Activated naive CD8-positive, alpha-beta T cell (primary cell): ENCODE results near the gene NDUFAF2.

Experiments used
- H3K27ac Mint-ChIP-seq: one replicate; pipeline ENCODE4 v1.8.0; 2021; ENCODE audit warnings: mixed read lengths
- H3K27me3 Mint-ChIP-seq: one replicate; pipeline ENCODE4 v1.8.0; 2021; ENCODE audit warnings: mixed read lengths
- H3K36me3 Mint-ChIP-seq: one replicate; pipeline ENCODE4 v1.8.0; 2021; ENCODE audit warnings: mixed read lengths
- H3K4me1 Mint-ChIP-seq: one replicate; pipeline ENCODE4 v1.8.0; 2021; ENCODE audit warnings: low read depth, mixed read lengths
- H3K4me3 Mint-ChIP-seq: one replicate; pipeline ENCODE4 v1.8.0; 2021; ENCODE audit warnings: mild to moderate bottlenecking, mixed read lengths
- H3K9me3 Mint-ChIP-seq: one replicate; pipeline ENCODE4 v1.8.0; 2021; ENCODE audit warnings: low read depth, mixed read lengths

The NDUFAF2 gene

GRCh38 chr5:60944904-60945812 lies at the start of gene NDUFAF2, which contains the start of gene ERCC8:
NDUFAF2 (plus strand) TSS chr5:60945205; CDS start chr5:60945256, 51 bp downstream.
ERCC8 (minus strand) TSS chr5:60945070; CDS start chr5:60945008, 62 bp downstream.
- H3K36me3 Mint-ChIP-seq: peaks cover 4% of the 10 kb centered on the region
- H3K4me1 Mint-ChIP-seq: peaks cover 37% of the 10 kb centered on the region
- H3K27me3 Mint-ChIP-seq: no peaks in the 10 kb centered on the region
- H3K4me3 Mint-ChIP-seq: no peak within 1 kb of the TSS
- H3K9me3 Mint-ChIP-seq: no peaks in the 10 kb centered on the region
- no peak within 1 kb of the TSS for H3K27ac Mint-ChIP-seq

GRCh38 chr5:60896991-60897390 lies 48.0 kb upstream of the NDUFAF2 start:
- H3K4me1 Mint-ChIP-seq: no peaks in the 10 kb centered on the region
- peaks cover 23% of the 10 kb centered on the region for H3K36me3 Mint-ChIP-seq
- no peak overlapping the region for H3K27ac Mint-ChIP-seq
- no peaks in the 10 kb centered on the region for H3K9me3 Mint-ChIP-seq
- H3K4me3 Mint-ChIP-seq: no peak overlapping the region
- H3K27me3 Mint-ChIP-seq: no peaks in the 10 kb centered on the region

- no peaks in the 10 kb centered on the region for H3K27me3 Mint-ChIP-seq
- no peak overlapping the region for H3K27ac Mint-ChIP-seq
- no peaks in the 10 kb centered on the region for H3K9me3 Mint-ChIP-seq
- peaks cover 15% of the 10 kb centered on the region for H3K36me3 Mint-ChIP-seq
- H3K4me3 Mint-ChIP-seq: no peak overlapping the region
- H3K4me1 Mint-ChIP-seq: no peaks in the 10 kb centered on the region
Observed at GRCh38 chr5:60903356-60903755, 41.6 kb upstream of the NDUFAF2 start.

GRCh38 chr5:60916646-60917045 lies 28.4 kb upstream of the NDUFAF2 start:
- peaks cover 39% of the 10 kb centered on the region for H3K36me3 Mint-ChIP-seq
- no peak overlapping the region for H3K4me3 Mint-ChIP-seq
- H3K27ac Mint-ChIP-seq: no peak overlapping the region
- H3K27me3 Mint-ChIP-seq: no peaks in the 10 kb centered on the region
- no peaks in the 10 kb centered on the region for H3K4me1 Mint-ChIP-seq
- no peaks in the 10 kb centered on the region for H3K9me3 Mint-ChIP-seq

GRCh38 chr5:60918466-60918865 lies 26.5 kb upstream of the NDUFAF2 start:
- H3K27me3 Mint-ChIP-seq: no peaks in the 10 kb centered on the region

GRCh38 chr5:60927450-60927849 lies 17.6 kb upstream of the NDUFAF2 start:
- H3K4me1 Mint-ChIP-seq: no peaks in the 10 kb centered on the region
- no peaks in the 10 kb centered on the region for H3K9me3 Mint-ChIP-seq
- H3K36me3 Mint-ChIP-seq: peaks cover 20% of the 10 kb centered on the region
- no peaks in the 10 kb centered on the region for H3K27me3 Mint-ChIP-seq
- H3K27ac Mint-ChIP-seq: no peak overlapping the region
- no peak overlapping the region for H3K4me3 Mint-ChIP-seq

More at GRCh38 chr5:60918466-60918865, 26.5 kb upstream of the NDUFAF2 start:
- peaks cover 41% of the 10 kb centered on the region for H3K36me3 Mint-ChIP-seq
- no peak overlapping the region for H3K4me3 Mint-ChIP-seq
- H3K9me3 Mint-ChIP-seq: no peaks in the 10 kb centered on the region
- H3K4me1 Mint-ChIP-seq: no peaks in the 10 kb centered on the region
- no peak overlapping the region for H3K27ac Mint-ChIP-seq

- no peaks in the 10 kb centered on the region for H3K27me3 Mint-ChIP-seq
- no peak overlapping the region for H3K4me3 Mint-ChIP-seq
- no peak overlapping the region for H3K27ac Mint-ChIP-seq
- H3K9me3 Mint-ChIP-seq: no peaks in the 10 kb centered on the region
- H3K4me1 Mint-ChIP-seq: no peaks in the 10 kb centered on the region
- H3K36me3 Mint-ChIP-seq: peaks cover 15% of the 10 kb centered on the region
Observed at GRCh38 chr5:60929024-60929423, 16.0 kb upstream of the NDUFAF2 start.

GRCh38 chr5:60943624-60944023 lies 1.4 kb upstream of the NDUFAF2 start:
- Mint-ChIP-seq H3K9me3 (no peaks in the 10 kb centered on the region), H3K4me1 (peaks cover 26% of the 10 kb centered on the region), H3K27ac (no peak overlapping the region), H3K27me3 (no peaks in the 10 kb centered on the region), H3K4me3 (no peak overlapping the region), H3K36me3 (peaks cover 4% of the 10 kb centered on the region)

- peaks cover 4% of the 10 kb centered on the region for H3K36me3 Mint-ChIP-seq
- H3K9me3 Mint-ChIP-seq: no peaks in the 10 kb centered on the region
- no peak overlapping the region for H3K27ac Mint-ChIP-seq
- no peak overlapping the region for H3K4me3 Mint-ChIP-seq
- peaks cover 38% of the 10 kb centered on the region for H3K4me1 Mint-ChIP-seq
- no peaks in the 10 kb centered on the region for H3K27me3 Mint-ChIP-seq
Observed at GRCh38 chr5:60945813-60946187, 795 bp downstream of the NDUFAF2 start.

- H3K9me3 Mint-ChIP-seq: no peaks in the 10 kb centered on the region
- peak overlapping the region; percentile 15 for H3K4me3 Mint-ChIP-seq
- H3K36me3 Mint-ChIP-seq: peaks cover 4% of the 10 kb centered on the region
- no peaks in the 10 kb centered on the region for H3K27me3 Mint-ChIP-seq
- no peak overlapping the region for H3K27ac Mint-ChIP-seq
- H3K4me1 Mint-ChIP-seq: peaks cover 38% of the 10 kb centered on the region
Observed at GRCh38 chr5:60948738-60949137, 3.7 kb downstream of the NDUFAF2 start.

- Mint-ChIP-seq H3K4me3 (no peak overlapping the region), H3K4me1 (peaks cover 13% of the 10 kb centered on the region), H3K27me3 (no peaks in the 10 kb centered on the region), H3K27ac (no peak overlapping the region), H3K36me3 (peaks cover 9% of the 10 kb centered on the region), H3K9me3 (peaks cover 8% of the 10 kb centered on the region)
Observed at GRCh38 chr5:60955239-60955638, 10.2 kb downstream of the NDUFAF2 start.

GRCh38 chr5:60958088-60958487 lies 13.1 kb downstream of the NDUFAF2 start:
- Mint-ChIP-seq H3K4me3 (no peak overlapping the region), H3K27ac (no peak overlapping the region), H3K4me1 (peaks cover 13% of the 10 kb centered on the region), H3K36me3 (peaks cover 7% of the 10 kb centered on the region), H3K9me3 (peaks cover 8% of the 10 kb centered on the region), H3K27me3 (no peaks in the 10 kb centered on the region)

- Mint-ChIP-seq H3K4me3 (no peak overlapping the region), H3K27me3 (no peaks in the 10 kb centered on the region), H3K27ac (no peak overlapping the region), H3K36me3 (peaks cover 7% of the 10 kb centered on the region), H3K9me3 (peaks cover 8% of the 10 kb centered on the region), H3K4me1 (peaks cover 15% of the 10 kb centered on the region)
Observed at GRCh38 chr5:60958712-60959111, 13.7 kb downstream of the NDUFAF2 start.

GRCh38 chr5:60959156-60959555 lies 14.2 kb downstream of the NDUFAF2 start:
- Mint-ChIP-seq H3K9me3 (peaks cover 8% of the 10 kb centered on the region), H3K4me3 (no peak overlapping the region), H3K27ac (no peak overlapping the region), H3K27me3 (no peaks in the 10 kb centered on the region), H3K4me1 (peaks cover 17% of the 10 kb centered on the region), H3K36me3 (peaks cover 7% of the 10 kb centered on the region)

GRCh38 chr5:60960591-60960990 lies 15.6 kb downstream of the NDUFAF2 start:
- Mint-ChIP-seq H3K36me3 (peaks cover 6% of the 10 kb centered on the region), H3K4me1 (peaks cover 17% of the 10 kb centered on the region), H3K27ac (no peak overlapping the region), H3K9me3 (no peaks in the 10 kb centered on the region), H3K27me3 (no peaks in the 10 kb centered on the region), H3K4me3 (no peak overlapping the region)

- Mint-ChIP-seq H3K27ac (no peak overlapping the region), H3K27me3 (no peaks in the 10 kb centered on the region), H3K4me3 (no peak overlapping the region), H3K4me1 (peaks cover 15% of the 10 kb centered on the region), H3K36me3 (peaks cover 16% of the 10 kb centered on the region), H3K9me3 (peaks cover 7% of the 10 kb centered on the region)
Observed at GRCh38 chr5:60961685-60962084, 16.7 kb downstream of the NDUFAF2 start.
